A673 (cell line): ENCODE data around the gene MMP14. TPM values are rescaled to one million over a fixed set of nuclear protein-coding genes. Genes with fewer than 3 reads are reported as not detected.

Source experiments
- BruUV-seq: library from RNA; stranded (reverse); fragments of 400-500 nt; replicated peaks from 2 replicates; lab custom pipeline; 2021; lab: Mats Ljungman, UMichigan
- CTCF ChIA-PET: fragments of 300-600 bp; sonication (Branson Sonifier 250); formaldehyde crosslinking; loops from one replicate; lab custom pipeline; 2022; ENCODE audit warnings: antibody characterized with exemption; lab: Charles Lee
- POLR2A ChIA-PET: fragments of 300-600 bp; sonication (Branson Sonifier 250); formaldehyde crosslinking; loops from one replicate; lab custom pipeline; 2022; ENCODE audit warnings: antibody characterized with exemption; ENCODE audit not compliant: low non-redundant PET; lab: Charles Lee
- DNase-seq: peaks from one replicate; pipeline ENCODE4 v3.0.0-alpha.2; 2015; ENCODE audit warnings: low spot score
- H3K27ac ChIP-seq: fragments of 200-600 bp; sonication (generic); 2 replicates; pipeline ENCODE4 v1.5.1; 2016; ENCODE audit warnings: mixed run types, low read depth, mild to moderate bottlenecking, mixed read lengths, antibody characterized with exemption, low read length; ENCODE audit not compliant: poor library complexity, severe bottlenecking
- H3K27me3 ChIP-seq: fragments of 200-600 bp; sonication (generic); replicated peaks from 2 replicates; pipeline ENCODE4 v1.6.1; 2017; ENCODE audit warnings: mixed run types, low read depth, mild to moderate bottlenecking, mixed read lengths, antibody characterized with exemption, low read length; ENCODE audit not compliant: insufficient read depth, poor library complexity
- H3K36me3 ChIP-seq: fragments of 200-600 bp; sonication (generic); 2 replicates; pipeline ENCODE4 v1.6.1; 2016; ENCODE audit warnings: mixed run types, mild to moderate bottlenecking, mixed read lengths, antibody characterized with exemption, low read length; ENCODE audit not compliant: insufficient read depth, poor library complexity, severe bottlenecking
- H3K4me1 ChIP-seq: fragments of 200-600 bp; sonication (generic); 2 replicates; pipeline ENCODE4 v1.6.1; 2017; ENCODE audit warnings: mixed run types, mild to moderate bottlenecking, mixed read lengths, antibody characterized with exemption, low read length; ENCODE audit not compliant: insufficient read depth, poor library complexity, severe bottlenecking
- H3K4me3 ChIP-seq: fragments of 200-600 bp; sonication (generic); 2 replicates; pipeline ENCODE4 v1.5.1; 2016; ENCODE audit warnings: low read depth, mixed run types, mild to moderate bottlenecking, mixed read lengths, low read length; ENCODE audit not compliant: poor library complexity, severe bottlenecking
- H3K9me3 ChIP-seq: fragments of 200-600 bp; sonication (generic); 2 replicates; pipeline ENCODE4 v1.6.1; 2016; ENCODE audit warnings: mixed run types, low read depth, mild to moderate bottlenecking, mixed read lengths, antibody characterized with exemption, low read length; ENCODE audit not compliant: poor library complexity, severe bottlenecking
- CTCF ChIP-seq: fragments of 300-800, 200-600 bp; sonication (generic); conservative IDR thresholded peaks from 2 replicates; pipeline ENCODE4 v1.5.1; 2017; ENCODE audit warnings: low read depth, mild to moderate bottlenecking, antibody characterized with exemption, low read length, moderate library complexity, mixed read lengths
- EZH2 ChIP-seq: fragments of 200-600 bp; sonication (generic); IDR thresholded peaks from 2 replicates; pipeline ENCODE4 v1.6.1; 2017; ENCODE audit warnings: borderline replicate concordance, low read depth, mild to moderate bottlenecking, mixed read lengths, antibody characterized with exemption, low read length; ENCODE audit not compliant: poor library complexity, severe bottlenecking
- intact Hi-C: fragments of 100-400 bp; cut with micrococcal nuclease; formaldehyde crosslinking; loops from one replicate; pipeline ENCODE4 v1.10.0; 2022; ENCODE audit not compliant: unreplicated experiment
- total RNA-seq: library from RNA; stranded (reverse); gene quantifications from 2 replicates; pipeline ENCODE4 v1.2.3, GENCODE V29; 2021

MMP14 gene
- total RNA-seq, 1 experiment from 2014 or later = 91.3 TPM

DNA sequence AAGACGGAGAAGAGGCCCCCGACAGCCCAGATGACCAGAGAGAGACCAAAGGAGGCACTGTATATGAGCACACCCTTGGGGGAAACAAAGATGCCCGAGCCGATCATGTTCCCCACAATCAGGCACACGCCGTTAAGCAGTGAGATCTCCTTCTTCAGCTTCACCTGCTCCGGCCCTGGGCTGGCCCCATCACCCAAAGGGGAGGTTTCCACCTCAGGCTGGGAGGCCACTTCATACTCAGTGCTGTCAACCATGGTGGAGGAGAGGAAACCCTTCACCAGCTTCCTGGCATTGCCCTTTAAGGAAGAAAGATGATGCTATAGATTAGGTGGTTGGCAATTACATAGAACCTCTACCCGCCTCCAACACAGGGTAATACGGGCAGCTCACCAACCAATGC is 23.2 kb upstream of the MMP14 start:
- POLR2A ChIA-PET = no interaction called here
- Histone ChIP-seq H3K4me3 (no peak overlapping the region), H3K36me3 (no peaks in the 10 kb centered on the region), H3K4me1 (peaks cover 4% of the 10 kb centered on the region), H3K27me3 (no peaks in the 10 kb centered on the region), H3K9me3 (no peaks in the 10 kb centered on the region), H3K27ac (no peak overlapping the region)
- intact Hi-C loops = no loop called here
- no peak for DNase-seq
- BruUV-seq = no TSS peak
- CTCF ChIA-PET = no interaction called here
- TF ChIP-seq CTCF (no peak), EZH2 (no peak)

- no peaks in the 10 kb centered on the region for H3K36me3 ChIP-seq
- CTCF ChIA-PET = no interaction called here
- no peak for DNase-seq
- TF ChIP-seq CTCF = no peak
- no peak for TF ChIP-seq EZH2
- peaks cover 4% of the 10 kb centered on the region for H3K4me1 ChIP-seq
- no peak overlapping the region for H3K4me3 ChIP-seq
- H3K27me3 ChIP-seq = no peaks in the 10 kb centered on the region
- POLR2A ChIA-PET = no interaction called here
- no peaks in the 10 kb centered on the region for H3K9me3 ChIP-seq
- intact Hi-C loops = no loop called here
- no TSS peak for BruUV-seq
- H3K27ac ChIP-seq = no peak overlapping the region
Measured at GRCh38 chr14:22814373-22814772, 22.0 kb upstream of the MMP14 start.

- peaks cover 4% of the 10 kb centered on the region for H3K4me1 ChIP-seq
- ChIA-PET CTCF (no interaction called here), POLR2A (interaction anchor here (0.6 kb wide), 1 partner anchor 18 kb away, joined by 3 read pairs; no protein-coding TSS in a partner anchor)
- H3K36me3 ChIP-seq = no peaks in the 10 kb centered on the region
- no TSS peak for BruUV-seq
- TF ChIP-seq CTCF = no peak
- TF ChIP-seq EZH2 = no peak
- no peak within 1 kb of the TSS for H3K4me3 ChIP-seq
- H3K27me3 ChIP-seq = no peaks in the 10 kb centered on the region
- intact Hi-C loops = no loop called here
- H3K27ac ChIP-seq = no peak within 1 kb of the TSS
- no peaks in the 10 kb centered on the region for H3K9me3 ChIP-seq
- no peak for DNase-seq
Measured at GRCh38 chr14:22814941-22815713, 21.3 kb upstream of the MMP14 start, which contains the start of gene SLC7A7. Gene SLC7A7 (minus strand): TSS chr14:22815435. CDS start chr14:22813398, 2,037 bp downstream.
